HG03097 (cell line): Measurements from ENCODE around the gene ARHGAP25.

ENCODE experiments used
- ATAC-seq: cut with Tn5 transposase; IDR thresholded peaks from one replicate; pipeline ENCODE4 v1.9.1; 2021; ENCODE audit not compliant: unreplicated experiment, low FRiP score

Gene ARHGAP25

GRCh38 chr2:68764806-68765311 is 30.2 kb downstream of the ARHGAP25 start:
- no peak for ATAC-seq

DNA sequence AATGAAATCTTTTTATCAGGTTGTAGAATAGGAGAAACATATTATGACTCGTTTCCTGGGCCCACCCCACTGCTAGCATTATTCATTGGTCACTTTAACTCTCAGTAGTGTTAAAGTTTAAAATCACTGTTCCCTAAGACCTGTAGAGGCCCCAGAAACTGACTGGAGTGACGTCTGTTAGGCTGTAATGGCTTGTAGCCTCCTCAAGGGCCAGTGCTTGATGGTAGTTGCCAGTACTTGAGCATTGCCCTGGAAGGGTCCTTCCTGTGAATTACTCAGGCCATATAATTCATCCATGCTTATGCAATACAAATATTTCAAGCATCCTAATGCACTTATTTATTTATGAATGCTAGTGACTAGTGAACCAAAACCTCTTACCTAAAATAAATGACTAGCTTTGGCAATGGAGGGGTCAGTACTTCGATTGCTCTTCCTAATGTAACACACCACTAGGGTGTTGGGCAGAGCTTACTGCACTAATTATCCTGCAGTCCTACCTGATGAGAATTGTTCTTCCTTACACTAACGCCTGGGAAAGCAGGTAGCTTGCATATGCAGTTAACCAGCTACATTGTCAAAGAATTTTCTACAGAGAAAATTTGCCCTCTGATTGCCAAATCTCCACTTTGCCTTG is 31.2 kb downstream of the ARHGAP25 start:
- no peak for ATAC-seq

DNA sequence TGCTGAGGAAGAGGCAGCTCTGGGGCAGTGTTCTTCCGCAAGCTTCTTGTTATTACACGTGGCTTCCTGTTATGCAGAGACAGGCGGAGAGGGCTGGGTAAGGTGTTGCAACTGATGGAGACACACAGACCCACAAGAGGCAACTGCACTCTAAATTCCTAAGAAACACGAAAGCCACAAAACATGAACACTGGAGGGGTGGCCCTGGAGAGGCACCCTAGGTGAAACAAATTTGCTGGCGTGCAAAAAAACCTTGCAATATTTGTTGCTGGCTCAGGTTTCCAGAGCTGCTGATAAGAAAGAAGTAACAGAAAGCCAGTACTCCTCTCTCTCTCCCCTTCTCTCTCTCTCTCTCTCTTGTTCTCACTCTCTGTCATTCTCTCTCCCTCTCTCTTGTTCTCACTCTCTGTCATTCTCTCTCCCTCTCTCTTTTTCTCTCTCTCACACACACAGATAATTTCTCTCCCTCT is 31.8 kb downstream of the ARHGAP25 start:
- ATAC-seq = no peak

- no peak for ATAC-seq
Measured at GRCh38 chr2:68767031-68767961, 32.7 kb downstream of the ARHGAP25 start.

DNA sequence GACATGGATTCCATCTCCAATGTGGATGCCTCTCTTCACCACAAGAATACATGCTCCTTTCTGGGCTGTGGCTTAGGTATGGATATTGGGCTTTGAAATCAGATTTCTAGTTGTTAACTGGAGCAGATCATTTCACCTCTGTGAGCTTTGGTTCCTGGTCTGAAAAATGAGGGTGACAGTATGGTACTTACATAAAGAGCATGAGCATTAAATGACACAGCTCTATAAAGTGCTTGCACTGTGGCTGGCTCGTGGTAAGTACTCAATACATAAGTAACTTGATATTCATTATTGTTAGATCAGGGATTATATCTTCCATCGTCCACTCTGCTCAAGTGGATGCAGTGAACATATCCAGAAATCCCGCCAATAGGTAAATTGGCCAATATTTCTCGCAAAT is 33.4 kb downstream of the ARHGAP25 start:
- ATAC-seq = no peak

DNA sequence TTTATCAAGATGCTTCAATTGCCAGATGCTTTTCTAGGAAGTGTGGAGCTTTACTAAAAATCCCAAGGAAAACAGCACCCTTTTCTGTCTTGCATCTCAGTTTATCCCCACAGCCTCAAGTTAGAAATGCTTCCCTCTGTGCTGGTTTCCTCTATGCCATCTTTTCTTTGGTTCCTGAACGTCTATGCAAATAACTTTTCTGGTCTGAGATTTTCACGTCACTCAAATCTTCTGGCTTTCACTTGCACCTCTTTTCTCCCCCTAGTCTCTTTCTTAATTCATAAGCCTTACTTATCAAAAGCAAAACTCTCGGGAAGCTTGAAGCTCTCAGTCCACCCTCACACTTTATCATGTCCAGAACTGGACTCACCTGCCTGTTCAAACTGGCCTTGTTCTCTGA is 33.9 kb downstream of the ARHGAP25 start:
- no peak for ATAC-seq

- ATAC-seq = no peak
Measured at GRCh38 chr2:68768951-68769350, 34.3 kb downstream of the ARHGAP25 start.

DNA sequence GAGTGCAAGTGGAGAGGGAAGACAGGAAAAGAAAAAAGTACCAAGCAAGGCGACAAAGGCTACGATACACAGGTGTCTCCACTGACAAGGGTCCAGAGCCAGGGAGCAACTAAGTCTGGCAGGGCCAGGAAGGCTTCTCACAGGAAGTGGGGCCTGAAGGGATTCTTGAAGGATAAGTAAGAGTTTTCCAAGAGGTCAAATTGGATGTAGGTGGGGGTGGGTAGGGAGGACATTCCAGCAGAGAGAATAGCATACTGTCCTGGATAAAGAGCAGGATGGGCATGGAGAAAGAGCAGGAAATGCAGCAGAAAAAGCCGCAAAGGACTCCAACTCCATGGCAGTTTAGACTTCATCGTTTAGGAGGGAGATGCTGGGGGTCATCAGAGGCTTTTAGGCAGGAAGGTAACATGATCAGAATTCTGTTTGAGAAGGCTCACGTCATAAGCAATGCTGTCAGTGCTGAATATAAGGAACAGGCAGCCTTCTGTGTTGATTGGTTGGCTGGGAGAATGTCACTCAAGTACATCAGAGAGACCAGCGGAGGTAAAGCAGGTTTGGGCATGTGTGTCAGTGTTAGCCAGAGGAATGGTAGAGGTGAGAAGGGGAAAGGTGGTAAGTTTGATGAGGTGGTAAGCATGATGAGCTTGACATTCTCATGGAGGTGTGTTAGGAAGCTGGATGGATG is 35.1 kb downstream of the ARHGAP25 start:
- no peak for ATAC-seq

- no peak for ATAC-seq
Measured at GRCh38 chr2:68770271-68771111, 35.9 kb downstream of the ARHGAP25 start.

DNA sequence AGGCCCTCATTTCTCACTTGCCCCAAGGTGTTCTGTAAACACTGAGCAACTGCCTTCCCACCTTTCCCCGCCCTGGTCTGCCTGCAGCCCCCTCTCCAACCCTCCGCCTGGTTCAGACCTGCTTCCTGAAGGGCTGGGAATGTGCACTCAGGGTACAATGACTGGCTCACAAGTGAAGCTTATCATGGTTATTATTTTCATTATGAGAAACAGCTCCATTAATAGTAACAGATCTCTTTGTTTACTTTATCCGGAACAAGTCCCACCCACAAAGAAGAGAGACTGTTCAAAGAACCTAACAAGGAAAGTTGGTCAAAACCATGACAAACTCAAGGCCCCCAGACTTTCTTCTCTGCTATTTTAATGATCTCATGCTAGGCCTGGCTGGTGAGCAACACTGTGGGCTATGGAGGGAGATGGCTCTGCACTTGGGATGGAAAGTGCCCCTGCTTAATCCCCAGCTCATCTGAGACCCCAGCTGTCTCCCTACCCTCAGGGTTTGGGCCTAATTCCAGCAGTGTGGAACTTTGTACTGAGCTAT is 36.7 kb downstream of the ARHGAP25 start:
- no peak for ATAC-seq

GRCh38 chr2:68772109-68772508 is 37.5 kb downstream of the ARHGAP25 start:
- no peak for ATAC-seq

DNA sequence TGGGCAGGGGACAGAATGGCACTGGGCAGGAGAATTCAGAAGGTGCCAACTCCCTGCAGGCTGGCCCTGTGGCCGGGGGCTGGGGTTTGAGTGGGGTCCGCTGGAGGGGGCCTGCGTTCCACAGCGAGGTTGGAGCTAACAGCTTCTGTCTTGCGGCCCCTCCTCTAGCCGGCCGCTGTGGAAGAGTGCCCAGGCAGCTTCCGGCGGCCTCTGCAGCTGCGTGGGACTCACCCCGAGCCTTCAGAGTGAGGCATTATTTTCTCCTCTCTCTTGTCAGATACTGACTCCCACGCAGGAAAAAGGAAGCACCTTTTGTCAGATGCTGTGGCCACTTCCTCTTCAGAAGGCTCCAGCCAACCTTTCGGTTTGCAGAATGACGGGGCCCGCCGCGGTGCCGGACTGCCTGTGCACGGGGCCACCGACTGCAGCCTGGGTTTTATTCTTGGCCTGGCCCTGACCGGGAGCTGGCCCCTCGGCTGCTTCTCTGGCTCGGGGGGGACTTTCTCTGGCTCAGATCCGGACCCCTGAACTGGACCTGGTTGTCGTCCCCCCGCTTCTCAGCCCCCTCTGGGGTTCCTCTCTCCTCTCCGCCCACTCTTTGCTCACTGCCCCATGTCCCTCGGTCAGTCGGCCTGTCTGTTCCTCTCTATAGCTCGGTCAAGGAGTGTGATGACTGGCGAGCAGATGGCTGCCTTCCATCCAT is 40.1 kb downstream of the ARHGAP25 start:
- ATAC-seq = peak; percentile 82

DNA sequence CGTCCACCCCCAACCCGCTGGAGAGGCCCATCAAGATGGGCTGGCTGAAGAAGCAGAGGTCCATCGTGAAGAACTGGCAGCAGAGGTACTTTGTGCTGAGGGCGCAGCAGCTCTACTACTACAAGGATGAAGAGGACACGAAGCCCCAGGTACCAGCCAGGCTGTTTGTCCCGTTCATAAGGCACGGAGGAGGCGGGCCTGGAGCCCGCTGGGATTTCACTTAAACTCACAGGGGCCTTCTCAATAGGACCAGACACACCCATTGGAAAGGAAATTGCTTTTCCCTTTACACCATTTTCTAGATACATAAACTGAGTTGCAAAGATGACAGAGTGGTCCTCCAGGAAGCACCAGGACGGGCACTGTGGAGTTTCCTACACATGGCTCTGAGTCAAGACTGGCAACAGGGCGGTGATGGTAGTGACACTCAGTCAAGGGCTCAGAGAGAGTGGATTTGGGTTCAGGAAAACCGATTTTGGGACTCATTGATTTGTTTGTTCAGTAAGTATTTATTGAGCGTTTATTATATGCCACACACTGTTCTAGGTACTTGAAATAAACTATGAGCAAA is 40.7 kb downstream of the ARHGAP25 start:
- peak; percentile 6 for ATAC-seq

DNA sequence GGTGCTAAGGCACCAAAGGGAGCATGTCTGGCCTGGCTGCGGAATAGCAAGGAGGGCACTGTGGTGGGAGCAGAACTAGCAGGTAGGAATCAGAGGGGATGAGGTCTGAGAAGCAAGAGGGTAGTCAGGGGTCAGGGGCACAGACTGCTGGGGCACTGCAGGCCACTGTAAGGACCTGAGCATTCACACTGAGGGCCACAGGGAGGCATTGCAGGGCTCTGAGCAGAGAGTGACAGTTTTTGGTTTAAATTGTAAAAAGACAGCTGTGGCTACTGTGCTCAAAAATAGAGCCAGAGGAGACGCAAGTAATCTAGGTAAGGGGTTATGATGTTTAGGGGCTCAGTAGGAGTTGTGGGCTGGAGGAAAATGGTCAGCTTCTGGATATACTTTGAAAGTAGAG is 41.5 kb downstream of the ARHGAP25 start:
- no peak for ATAC-seq

DNA sequence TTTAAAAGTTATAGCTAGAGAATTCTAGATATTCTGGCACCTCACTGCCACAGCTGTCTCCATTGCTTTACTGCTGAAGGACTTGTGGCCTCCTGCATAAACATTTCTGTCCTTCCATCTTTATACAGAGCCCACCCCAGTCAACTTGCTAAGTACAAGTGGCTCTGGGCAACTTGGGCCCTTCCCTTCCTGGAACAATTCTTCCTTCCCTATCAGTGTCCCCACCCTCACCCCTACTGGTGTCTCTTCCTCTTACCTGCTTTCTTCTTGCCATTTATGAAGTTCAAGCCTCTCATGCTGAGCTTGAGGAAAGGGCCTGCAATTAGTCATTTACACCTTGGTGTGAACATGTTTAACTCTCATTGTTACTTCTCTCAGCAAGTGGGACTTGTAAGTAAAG is 45.0 kb downstream of the ARHGAP25 start:
- ATAC-seq = no peak

GRCh38 chr2:68784188-68784587 is 49.6 kb downstream of the ARHGAP25 start:
- no peak for ATAC-seq

DNA sequence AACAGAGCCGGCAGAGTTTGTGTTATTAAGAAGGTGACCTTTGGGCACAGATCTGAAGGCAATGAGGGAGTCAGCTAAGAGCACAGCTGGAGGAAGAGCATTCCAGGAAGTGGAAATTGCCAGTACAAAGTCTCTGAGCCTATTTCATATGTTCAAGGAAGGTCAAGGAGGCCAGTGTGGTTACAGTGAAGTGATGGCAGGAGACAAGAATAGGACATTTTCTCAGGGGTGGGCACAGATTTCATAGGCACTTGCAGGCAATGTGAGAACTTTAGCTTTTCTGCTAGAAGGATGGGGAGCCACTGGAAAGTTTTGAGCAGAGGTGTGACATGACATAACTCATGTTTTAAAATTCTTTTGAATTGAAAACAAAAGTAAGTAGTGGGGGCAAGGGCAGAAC is 50.3 kb downstream of the ARHGAP25 start:
- ATAC-seq = no peak

DNA sequence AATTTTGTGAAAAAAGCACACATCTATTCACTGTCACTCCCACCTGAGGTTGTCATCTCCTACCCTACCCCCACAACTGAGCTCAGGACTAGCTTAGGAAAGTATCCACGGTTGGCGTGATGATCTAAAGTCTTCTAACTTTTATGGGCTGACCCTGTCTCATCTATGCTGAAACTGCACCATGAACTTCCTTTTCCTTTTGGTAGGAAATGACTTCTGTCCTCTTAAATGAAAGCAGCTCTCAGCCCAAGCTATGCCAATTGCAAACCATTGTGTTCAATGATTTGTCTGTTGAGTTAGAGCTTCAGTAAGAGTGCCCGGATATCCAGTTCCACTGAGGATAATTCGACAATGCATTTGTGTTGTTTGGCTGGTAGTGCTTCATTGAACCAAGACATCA is 52.7 kb downstream of the ARHGAP25 start:
- no peak for ATAC-seq

- peak; percentile 98 for ATAC-seq
Measured at GRCh38 chr2:68789603-68790002, 55.0 kb downstream of the ARHGAP25 start.
